GM23248 (cell line): ENCODE results near the gene KASH5.

Experiments used
- EZH2 ChIP-seq: fragments of 200-600 bp; sonication (generic); IDR thresholded peaks from 2 replicates; pipeline ENCODE4 v1.6.1; 2018; ENCODE audit warnings: antibody characterized with exemption, mild to moderate bottlenecking; ENCODE audit not compliant: insufficient read depth, poor library complexity, severe bottlenecking
- EZH2phosphoT487 ChIP-seq: fragments of 200-600 bp; sonication (generic); IDR thresholded peaks from 2 replicates; pipeline ENCODE4 v1.6.1; 2018; ENCODE audit warnings: antibody characterized with exemption, moderate library complexity, mild to moderate bottlenecking, low read depth; ENCODE audit not compliant: insufficient read depth

DNA sequence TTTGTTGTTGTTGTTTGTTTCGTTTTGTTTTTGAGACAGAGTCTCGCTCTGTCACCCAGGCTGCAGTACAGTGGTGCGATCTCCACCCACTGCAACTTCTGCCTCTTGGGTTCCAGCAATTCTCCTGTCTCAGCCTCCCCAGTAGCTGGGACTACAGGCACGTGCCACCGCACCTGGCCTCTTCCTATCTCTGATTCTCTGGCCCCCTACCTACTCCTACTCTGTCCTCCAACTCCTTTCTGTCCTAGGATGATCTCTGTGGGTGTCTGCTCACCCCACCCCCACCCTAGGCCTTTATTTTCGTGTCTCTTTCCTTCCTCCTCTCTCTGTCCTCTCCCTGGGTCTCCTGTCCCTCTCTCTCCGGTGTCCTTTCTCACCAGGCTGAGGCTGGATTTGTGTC is 62.4 kb downstream of the KASH5 start:
- TF ChIP-seq EZH2, result no peak
- TF ChIP-seq EZH2phosphoT487, result no peak
